HG03565 (cell line): Measurements from ENCODE around the gene ACVR2B.
A peak's percentile ranks its signal among the peaks of the same experiment; 100 is the strongest.

ENCODE experiments used
- ATAC-seq: cut with Tn5 transposase; IDR thresholded peaks from one replicate; pipeline ENCODE4 v1.9.1; 2021; ENCODE audit warnings: mild to moderate bottlenecking, moderate library complexity; ENCODE audit not compliant: unreplicated experiment

The ACVR2B gene

DNA sequence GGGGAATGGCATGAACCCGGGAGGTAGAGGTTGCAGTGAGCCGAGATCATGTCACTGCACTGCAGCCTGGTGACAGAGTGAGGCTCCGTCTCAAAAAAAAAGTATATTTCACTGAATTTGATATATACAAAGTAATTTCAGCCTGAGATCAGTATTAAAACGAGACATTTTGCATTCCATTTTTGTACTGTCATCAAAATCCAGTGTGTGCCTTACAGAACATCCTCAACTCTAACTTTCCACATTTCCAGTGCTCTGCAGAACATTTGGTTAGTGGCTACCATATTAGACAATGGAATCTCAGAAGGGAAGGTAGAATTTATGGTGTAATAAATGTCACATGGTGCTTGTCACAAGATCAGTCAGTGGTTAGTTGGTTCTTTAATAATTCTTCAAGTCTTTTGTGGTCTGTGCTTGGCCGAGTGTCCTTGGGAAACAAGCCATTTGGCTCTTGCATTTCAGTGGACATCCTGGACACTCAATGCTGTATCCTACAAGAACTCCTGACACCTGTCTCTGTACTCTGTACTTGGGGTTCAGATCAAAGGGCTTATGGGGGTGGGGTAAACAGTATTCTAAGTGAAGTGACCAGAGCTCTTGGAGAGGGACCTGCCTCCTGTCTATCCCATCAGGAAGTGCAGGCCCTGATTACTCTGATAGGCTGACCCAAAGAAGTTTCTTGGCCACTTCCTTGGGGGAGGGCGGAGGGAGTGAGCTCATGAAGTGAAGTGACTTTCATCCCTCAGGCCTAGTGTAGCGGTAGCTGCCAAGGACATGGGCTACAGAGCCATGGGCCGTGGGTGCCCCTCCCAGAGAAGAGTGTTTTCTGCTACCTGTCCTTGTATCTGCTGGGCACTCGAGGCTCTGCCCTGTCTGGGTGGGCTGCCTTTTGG lies 3.7 kb downstream of the ACVR2B start:
- ATAC-seq, result no peak

GRCh38 chr3:38458796-38459498 lies 5.3 kb downstream of the ACVR2B start:
- no peak for ATAC-seq

GRCh38 chr3:38459499-38460048 lies 5.9 kb downstream of the ACVR2B start:
- no peak for ATAC-seq

DNA sequence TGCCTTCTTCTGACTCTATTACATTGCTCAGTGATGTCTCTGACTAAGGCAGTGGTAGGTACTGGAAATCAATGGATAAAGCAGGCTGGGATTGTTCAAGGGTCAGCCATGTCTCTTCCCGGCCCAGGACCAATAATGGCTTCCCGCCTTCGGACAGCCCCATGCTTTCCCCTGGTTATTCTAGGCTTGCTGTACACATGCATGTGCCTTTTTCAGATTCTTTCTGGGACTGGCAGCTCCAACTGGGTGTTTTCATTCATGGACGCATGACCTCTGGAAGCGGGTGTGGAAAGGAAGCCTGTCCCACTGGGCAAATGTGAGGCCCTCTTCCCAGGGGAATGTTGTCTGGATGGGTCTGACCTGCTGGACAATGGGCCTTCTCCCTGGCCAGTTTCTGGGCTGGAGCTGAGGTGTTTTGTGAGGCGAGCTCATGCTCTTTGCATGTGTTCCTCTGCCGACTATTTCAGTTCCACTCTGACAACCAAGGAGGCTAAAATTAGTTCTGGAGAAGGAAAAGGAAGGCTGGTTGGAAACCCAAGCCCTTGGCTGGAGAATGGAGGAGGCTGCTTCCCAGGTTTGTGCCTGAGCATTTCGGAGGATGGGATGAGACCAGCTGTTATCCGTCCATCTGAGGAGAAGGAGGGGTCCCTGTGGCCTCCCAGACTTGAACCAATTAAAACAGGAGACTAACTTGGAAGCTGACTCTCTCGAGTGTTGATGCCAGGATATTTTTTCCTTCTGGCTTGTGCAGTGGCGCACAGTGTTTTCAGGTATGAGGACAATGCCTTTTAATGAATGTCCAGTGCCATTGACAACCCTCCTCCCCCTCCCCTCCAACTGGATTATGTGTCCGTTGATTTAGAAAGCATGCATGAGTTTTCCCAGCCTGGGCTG lies 6.9 kb downstream of the ACVR2B start:
- no peak for ATAC-seq

DNA sequence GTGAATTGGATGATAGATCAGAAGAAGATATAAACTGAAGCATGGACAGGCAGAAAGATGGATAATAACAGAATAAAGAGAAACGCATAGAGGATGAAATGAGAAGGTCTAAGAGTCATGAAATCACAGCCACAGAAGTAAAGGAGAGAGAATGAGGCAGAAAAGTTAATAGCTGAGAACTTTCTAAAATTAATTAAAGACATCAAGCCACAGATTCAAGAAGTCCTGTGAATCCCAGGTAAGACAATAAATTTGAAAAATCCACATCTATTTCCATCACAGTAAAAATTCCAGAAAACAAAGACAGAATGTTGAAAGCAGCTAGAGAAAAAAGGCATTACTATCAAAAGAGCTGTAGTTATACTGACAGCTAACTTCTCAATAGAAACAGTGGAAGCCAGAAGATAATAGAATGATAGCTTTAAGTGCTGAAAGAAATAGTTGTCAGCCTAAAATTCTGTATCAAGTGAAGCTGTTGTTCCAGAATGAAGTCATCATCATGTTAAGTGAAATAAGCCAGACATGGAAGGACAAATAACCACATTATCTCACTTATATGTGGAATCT lies 12.0 kb downstream of the ACVR2B start:
- no peak for ATAC-seq

GRCh38 chr3:38468765-38469164 lies 15.1 kb downstream of the ACVR2B start:
- no peak for ATAC-seq

DNA sequence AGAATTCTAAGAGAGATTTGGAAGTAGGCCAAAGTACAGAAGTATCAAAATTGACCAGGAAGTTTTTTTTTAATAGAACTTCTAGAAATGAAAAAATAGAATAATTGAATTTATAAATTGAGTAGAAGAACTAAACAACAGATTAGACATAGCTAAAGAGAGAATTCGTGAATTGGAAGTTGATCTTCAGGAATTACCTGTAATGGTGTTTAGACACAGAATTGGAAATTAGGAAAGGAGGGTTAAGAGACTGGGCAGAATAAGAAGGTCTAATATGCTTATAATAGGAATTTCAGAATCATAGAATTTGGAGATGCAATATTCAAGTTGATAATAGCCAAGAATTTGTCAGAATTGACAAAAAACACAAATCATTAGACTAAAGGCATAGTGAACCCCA lies 16.2 kb downstream of the ACVR2B start:
- ATAC-seq, result no peak

DNA sequence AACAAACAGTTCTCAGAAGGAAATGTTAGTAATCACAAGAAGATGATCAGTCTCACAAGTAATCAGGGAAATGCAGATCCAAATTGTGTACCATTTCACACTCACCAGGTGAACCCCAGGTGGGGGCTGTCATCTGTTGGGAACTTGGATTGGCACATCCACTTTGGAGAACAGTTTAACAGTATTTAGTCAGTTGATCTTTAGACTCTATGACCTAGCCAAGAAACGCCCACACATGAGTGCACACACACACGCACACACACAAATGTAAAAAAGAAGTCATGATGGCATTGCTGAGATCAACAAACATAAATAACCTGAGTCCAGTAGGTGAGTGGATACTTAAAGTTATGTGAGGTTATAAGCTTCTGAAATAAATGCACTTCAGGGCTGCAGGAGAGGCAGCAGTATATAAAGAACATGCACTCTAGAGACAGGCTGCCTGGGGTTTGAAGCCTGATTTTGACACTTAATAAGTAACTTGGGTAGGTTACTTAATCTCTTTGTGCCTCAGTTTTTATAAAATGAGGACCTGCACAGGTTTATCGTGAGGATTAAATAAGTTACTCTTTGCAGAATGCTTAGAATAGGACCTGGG lies 17.7 kb downstream of the ACVR2B start:
- ATAC-seq, result no peak

DNA sequence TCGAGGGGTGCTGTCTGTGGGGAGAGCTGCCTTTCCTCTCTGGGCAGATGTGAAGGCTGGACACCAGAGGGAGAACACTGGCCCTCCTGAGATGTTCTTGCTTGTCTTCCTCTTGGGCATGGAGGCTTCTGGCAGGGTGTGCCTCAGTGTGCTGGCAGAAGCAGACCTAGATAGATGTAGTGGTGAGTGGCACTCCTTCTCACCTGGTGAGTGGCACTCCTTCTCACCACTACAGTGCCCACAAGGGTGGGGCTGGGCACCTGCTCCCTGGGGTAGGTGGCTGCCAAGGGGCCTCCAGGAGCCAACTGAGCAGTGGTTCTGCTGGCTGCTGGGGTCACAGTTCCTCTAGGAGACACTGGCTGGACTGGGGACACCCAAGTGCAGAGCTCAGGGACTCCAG lies 18.7 kb downstream of the ACVR2B start:
- no peak for ATAC-seq

DNA sequence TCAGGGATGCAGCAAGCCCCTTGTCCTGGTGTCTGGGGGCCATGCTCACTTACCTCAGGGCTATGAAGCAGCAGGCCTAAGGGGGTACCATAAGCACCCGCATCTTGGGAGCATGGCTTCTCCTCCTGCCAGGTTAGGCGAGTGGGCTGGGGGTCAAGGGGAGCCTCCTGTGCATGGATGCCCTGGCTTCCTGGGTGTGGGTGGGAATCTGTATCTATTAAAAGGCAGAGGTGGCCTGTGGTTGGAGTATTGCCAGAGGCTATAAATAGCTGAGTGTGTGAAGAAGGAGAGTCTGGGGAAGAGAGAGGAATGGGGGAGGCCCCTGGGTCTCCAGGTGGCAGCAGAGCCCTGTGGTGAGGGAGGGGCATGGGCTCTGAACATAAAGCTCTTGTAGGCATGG lies 19.5 kb downstream of the ACVR2B start:
- no peak for ATAC-seq

GRCh38 chr3:38474928-38475605 lies 21.4 kb downstream of the ACVR2B start:
- no peak for ATAC-seq

DNA sequence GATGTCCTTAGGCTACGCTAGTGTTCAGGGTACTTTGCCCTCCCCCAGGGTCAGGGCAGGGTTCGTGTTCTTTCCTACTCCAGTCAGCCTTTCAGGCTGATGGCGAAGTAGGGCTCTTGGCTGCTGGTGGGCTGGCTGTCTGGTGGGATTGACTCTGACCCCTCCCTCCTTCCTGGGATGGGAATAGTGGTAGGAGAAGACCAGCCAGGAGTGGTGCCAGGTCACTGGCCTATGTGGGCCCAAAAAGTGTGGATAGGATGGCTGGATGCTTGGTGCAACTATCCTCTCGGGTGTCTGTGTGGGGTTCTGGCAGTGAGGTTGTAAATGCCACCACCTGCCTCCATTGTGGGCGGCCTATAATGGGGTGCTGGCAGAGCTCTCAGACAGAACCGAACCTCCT lies 22.0 kb downstream of the ACVR2B start:
- ATAC-seq, result no peak

DNA sequence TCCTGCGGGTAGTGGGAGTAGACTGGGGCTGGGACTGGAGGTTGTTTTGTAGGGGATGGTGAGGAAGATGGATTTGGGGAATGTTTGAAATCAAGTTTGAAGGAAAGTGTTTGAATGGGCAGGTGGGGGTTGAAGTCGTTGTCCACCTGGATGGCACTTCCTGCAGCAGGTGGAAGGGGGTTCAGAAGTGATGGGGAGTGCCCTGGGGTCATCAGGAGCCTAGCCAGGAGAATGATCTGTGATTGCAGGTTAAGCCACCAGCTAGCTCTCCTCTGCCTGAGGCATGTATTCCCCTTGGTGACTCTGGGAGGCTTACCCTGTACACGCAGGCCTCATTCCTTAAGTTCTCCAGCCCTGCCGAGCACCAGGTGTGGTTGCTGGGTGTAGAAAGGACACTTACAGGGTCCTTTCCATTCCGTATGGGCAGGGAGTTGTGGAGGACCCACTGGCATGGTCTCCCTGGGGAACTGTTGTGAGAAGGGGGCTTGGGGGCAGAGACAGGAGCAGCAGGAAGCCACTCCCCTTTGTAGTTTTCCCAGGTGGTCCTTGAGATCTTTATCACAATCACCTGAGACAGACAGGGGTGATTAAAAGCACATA lies 22.6 kb downstream of the ACVR2B start:
- no peak for ATAC-seq

- no peak for ATAC-seq
Measured at GRCh38 chr3:38477057-38477820, 23.5 kb downstream of the ACVR2B start.

DNA sequence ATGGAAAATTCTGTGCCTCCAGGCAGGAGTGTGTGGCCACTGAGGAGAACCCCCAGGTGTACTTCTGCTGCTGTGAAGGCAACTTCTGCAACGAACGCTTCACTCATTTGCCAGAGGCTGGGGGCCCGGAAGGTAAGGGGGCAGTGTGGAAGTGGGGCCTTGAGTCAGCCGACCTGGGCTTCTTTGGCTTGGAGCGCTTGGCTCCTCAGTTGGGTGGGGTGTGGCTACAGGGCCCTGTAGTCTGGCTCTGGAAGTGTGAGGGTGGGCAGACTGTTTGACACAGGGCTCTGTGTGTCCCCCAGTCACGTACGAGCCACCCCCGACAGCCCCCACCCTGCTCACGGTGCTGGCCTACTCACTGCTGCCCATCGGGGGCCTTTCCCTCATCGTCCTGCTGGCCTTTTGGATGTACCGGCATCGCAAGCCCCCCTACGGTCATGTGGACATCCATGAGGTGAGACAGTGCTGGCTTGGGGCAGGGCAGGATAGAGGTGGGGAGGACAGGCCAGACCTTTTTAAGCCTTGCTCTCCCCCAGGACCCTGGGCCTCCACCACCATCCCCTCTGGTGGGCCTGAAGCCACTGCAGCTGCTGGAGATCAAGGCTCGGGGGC lies 24.3 kb downstream of the ACVR2B start:
- no peak for ATAC-seq

DNA sequence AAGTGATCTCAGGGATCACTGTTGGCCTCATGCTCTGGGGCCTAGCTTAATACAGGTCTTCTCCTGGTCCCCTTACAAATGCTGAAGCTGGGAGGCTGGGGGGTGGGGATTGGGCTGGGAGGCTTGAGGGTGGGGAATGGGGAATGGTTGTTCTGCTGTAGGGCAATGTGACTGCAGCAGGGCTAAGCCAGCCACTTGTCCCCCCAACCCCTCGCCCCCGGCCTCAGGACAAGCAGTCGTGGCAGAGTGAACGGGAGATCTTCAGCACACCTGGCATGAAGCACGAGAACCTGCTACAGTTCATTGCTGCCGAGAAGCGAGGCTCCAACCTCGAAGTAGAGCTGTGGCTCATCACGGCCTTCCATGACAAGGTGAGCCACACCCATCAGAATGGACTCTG lies 25.2 kb downstream of the ACVR2B start:
- ATAC-seq, result no peak

- peak; percentile 53 for ATAC-seq
Measured at GRCh38 chr3:38479431-38480092, 25.9 kb downstream of the ACVR2B start.

DNA sequence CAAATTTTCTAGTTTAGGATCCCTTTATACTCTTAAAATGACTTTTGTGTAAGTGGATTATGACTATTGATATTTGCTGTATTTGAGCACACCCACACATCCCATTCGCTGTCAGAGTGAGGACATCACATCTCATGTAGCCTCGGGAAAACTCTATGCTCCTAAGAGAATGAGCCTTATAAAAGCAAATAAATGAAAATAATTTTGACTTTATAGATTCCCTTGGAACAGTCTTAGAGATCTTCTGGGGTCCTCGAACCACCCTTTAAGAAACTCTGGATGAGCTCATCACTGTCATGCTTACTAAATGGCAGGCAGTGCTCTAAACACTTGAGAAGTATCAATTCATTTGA lies 26.4 kb downstream of the ACVR2B start:
- no peak for ATAC-seq
